Measurements from ENCODE around the gene SNX27.

- TF ChIP-seq GATA2 (IDR thresholded peaks at IDR 0.05; ENCODE audit: low read depth, low read length) (no peak), GATA3 (IDR thresholded peaks at IDR 0.05; ENCODE audit: low read depth, low read length) (no peak)
Observed at GRCh38 chr1:151681923-151682322, 70.1 kb downstream of the SNX27 start.
